T-helper 22 cell (primary cell): ENCODE data around the gene ESRP2.

Experiments used
- DNase-seq: peaks from one replicate; pipeline ENCODE4 v3.0.0-alpha.2; 2020; ENCODE audit warnings: low read depth

Gene ESRP2

DNA sequence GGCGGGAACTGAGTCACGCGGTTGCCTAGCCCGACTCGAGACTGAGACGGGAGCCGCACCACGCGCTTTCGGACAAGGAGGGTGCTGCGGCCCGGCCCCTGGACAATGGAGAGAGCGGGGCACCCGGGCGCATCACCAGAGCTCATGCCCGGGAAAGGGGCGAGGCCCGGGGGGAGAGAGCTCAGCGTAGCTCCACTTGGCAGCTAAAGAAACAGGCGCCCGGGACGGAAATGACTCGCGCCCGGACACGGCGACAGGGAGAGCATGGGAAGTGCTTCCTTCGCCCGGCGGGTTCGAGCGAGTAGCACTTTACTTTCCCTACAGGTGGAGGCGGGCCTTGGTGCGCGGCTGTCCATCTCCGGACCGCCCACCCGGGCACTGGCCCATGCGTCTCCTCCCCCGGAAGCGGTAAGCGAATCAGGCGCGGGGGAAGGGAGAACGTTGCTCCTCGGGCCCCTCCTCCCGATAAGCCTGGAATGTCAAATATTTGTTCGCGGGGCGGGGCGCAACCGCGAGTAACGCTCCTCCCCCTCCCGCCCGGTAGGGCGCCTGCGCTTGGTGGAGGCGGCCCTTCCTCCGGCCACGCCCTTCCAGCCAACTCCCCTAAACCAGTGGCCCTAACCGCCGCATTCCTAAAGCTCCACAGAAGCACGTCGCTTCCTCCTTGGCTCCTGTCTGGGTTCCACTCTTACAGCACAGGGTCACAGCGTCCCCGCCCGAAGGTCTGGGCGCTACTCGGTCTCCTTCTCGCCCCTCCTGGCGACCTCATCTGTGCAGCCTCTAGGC, 1.5 kb upstream of the ESRP2 start:
- DNase-seq: peak; percentile 82

DNA sequence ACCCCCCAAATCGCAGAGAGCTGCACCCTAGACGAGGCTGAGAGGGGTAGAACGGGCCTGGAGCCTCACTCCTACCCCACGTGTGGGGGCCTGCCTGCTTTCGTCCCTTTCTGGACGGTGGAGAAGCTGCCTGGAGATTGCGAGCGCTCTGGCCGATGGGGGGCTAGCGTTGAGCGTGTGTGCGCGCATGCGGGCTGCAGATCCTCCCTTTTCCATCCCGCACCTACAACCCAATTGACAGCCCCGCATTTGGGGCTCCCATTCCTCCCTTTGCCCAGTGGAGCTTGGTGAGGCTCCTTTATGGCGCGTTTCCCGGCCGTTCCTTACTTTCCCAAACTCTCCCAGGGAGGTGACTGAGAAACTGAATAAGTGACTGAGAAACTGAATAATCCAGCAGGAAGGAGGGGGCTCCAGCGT, 907 bp upstream of the ESRP2 start:
- DNase-seq: no peak

DNA sequence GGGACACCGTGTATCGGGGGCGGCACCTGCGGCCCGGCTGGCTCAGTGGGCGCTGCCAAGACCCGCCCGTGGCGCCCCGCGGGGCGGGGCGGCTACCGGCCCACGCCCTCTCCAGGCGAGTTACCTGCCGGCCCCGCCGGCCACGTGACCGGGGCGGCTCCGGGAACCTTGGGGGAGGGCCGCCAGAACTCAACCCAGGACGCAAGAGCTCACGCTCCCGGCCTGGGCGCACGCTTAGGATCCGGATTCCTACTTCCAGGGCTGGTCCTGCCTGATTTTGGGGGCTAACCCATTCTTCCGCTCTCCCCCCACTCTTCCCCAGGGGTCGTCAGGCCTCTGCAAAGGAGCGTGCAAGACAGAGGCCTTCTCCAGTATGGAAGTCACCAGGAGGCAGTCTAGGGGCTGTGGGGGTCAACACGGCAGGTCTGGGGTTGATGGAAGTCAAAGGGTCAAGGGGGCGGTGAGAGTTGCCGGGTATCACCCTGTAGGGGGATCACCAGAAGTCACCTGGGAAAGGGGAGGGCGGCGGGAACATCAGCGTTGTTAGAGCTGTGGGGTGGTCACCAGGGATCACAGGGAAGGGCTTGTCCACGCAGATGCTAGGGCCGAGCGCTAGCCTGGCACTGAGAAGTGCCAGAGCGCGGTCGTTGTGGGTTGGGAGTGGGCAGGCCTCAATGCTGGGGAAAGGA, 354 bp upstream of the ESRP2 start:
- DNase-seq: peak; percentile 51

DNA sequence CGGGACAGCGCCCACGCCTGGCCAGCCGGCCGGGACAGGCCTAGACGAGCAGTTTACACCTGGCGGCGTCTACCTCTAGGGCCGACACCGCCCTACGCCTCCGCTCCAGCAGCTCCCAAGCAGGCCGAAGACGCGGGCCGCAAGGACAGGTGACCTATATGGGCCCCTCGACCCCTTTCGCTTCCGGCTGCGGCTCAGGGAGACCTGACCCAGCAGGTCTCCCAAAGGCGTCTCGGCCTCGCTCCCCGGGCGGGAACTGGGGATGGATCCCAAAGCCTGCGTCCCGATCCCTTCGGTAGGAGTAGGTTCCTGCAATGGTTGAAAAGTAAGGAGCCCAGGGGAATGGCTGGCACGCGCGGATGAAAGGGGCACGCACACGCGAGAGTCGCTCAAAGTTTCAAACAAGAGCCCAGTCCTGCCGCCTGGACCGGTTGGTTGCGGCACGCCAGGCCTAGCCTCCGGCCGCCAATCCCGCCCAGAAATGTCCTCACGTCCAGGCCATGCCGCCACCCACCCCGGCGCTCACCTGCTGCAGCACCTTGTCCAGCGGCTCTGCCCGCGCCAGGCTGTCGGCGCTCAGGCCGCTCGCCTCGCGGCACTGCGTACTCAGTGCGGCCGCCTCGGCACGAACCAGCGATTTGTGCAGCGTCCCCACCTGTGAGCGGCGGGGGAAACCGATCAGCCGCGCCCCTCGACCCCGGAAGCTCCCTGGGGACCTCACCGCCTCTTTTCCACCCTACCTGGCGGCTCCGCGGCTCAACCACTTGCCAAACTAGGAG, 630 bp downstream of the ESRP2 start:
- DNase-seq: no peak

DNA sequence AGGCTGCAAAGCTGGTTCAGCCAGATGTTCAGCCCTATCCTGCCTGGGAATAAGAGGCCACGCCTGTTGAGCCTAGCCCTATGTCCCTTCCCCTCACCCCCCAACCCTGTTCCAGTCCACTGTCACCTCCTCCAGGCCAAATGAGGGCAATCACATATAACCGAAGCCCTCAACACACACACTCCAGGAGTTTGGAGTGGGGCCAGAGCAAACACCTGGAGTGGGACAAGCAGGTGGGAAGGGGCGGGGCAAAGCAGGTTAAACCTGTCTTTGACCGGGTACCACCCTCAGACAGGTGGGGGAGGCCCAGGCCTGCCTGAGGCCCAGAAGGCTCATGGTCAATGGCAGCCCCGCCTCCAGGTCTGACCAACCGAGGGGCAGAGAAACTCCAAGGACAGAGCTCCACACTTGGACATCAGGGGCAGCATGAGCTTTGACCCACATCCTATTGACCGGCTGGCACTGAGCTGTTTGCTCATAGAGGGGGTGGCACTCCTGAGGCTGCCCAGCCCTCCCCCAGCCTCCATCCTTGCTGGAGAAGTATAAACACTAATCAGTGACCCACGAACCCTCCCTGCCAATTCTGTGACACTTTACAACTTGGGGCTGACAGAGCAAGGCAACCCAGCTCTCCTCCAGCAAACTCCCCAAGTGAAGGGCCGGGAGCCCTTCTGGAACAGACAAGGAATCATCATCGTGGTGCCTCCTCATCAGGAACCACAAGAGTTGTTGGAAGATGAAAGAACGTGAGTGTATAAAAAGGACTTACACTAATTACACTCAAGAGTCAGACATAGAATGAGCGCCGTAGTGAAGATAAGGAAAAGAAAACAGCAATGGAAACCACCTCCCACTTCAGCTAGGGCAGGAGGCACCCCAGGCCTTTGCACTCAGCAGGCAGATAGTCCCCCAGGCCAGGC, 1.5 kb downstream of the ESRP2 start:
- no peak for DNase-seq

DNA sequence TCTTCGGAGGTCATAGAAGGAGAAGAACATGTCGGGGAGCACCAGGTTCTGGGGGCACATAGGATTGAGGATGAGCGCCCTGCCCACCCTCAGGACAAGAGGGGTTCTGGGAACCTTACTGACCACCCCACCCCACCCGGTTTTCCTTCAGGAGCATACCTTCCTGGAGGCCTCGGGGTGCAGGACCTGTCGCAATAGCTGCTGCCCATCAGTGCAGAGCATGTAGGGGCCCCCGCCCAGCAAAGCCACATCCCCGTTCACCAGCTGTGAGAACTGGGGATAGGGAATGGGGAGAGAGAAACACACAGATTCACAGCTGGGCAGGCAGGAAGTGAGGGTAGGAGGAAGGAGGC, 2.1 kb downstream of the ESRP2 start:
- DNase-seq: no peak

DNA sequence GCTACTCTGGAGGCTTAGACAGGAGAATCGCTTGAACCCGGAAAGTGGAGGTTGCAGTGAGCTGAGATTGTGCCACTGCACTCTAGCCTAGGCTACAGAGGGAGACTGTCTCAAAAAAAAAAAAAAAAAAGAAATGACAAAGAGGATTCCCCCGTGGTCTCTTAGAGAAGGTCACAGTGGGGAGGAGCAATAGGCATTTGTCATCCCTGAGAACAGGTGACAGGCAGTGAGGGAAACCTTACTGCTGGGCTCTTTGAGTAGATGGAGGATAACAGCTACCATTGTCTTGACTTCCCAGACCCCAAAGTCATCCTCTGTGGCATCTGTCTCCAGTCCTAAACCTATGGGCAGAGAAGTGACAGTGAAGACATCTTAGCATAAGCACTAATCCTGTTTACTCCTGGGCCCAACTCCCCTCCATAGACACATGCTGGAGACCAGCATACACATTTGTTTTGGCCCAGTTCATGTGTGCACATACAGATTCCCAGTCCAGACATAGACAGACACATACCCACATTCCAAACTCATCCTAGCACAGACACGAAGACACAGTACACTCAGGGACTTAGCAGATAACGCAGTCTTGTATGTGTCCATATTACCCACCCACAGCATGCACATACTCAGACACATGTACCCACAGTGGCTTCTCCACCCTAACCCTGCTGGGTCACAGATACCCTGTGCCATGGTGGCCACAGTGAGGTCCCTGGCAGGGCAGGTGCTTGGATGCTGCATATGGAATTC, 2.7 kb downstream of the ESRP2 start:
- DNase-seq: no peak

DNA sequence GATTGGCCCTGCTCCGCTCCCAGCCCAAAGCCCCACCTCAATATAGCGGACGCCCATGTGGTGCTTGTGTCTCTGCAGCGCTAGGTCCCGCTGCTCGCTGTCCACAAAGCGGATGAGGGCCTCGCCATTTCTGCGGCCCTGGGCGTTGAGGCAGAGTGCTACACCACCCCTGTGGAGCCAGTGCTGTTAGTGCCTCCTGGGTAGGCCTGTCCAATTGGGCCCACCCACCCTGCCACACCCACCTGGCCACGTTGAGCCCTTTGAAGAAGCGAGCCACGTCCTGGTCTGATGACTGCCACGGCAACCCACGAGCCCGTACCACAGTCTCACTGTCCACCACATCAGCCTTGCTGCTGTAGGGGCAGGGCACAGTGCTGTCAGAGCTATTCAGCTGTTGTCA, 3.6 kb downstream of the ESRP2 start:
- DNase-seq: no peak

DNA sequence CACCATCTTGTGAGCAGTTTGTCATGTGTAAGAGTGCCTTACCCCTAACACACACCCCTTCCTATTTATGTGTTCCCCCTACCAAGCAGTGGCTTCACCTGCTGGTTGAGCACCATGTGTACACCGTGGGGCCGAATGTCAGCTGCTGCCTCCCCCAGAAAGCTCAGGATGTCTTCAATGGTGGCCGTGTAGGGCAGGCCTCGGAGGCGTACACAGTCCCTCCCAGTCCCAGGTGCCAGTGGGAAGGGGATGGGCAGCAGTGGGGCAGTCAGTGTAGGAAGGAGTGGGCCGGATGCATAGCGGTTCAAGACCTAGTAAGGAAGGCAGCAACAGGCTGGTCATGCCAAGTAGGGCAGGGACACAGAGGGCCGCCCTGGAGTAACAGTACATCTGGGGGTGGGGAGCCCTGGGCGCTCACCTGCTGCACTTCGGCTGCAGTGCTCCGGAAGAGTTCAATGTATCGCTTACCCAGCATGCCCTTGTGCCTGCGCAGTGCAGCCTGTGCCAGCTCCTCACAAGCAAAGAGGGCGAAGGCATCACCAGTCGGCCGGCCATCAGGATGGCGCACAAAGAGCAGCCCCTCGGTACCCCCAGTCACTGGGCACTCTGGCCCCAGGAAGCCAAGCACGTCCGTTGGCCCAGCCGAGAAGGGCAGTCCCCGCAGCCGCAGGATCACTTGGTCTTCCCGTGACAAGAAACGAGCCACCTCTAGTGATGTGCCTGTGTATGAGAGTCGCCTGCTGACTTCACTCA, 4.4 kb downstream of the ESRP2 start:
- no peak for DNase-seq

DNA sequence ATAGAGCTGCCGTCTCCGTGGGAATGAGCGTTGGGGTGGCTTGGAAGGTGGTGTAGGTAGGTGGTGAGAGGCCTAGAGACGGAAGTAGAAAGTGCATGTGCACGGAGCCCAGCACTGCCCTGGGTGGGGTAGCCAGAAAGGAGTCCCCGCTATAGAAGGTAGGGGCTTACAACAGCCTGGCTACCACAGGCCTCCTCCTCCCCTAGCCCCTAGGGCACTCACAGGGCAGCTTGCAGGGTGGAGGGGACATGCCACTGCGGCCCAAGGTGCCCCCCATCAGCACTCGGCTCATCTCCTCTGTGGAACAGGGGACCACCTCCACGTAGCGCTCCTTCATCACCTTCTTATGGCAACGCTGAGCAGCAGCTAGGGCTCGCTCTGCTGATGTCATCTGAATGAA, 5.0 kb downstream of the ESRP2 start:
- no peak for DNase-seq

DNA sequence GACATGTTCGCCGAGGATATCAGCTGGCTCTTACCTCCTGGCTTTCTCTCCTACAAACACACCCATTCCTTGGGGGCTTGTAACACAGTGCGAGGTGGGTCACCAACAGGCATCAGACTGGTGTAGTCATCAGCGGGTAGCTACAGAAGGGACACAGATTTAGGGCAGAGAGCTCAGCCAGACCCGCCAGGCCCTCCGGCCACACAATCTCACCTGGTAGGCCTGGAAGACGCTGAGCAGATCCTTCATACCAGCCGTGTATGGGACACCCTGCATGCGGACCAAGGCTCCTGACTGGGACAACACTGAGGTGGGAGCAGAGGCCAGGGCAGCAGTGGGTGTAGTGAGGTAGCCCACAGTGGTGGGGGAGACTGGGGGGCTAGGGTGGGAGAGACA, 5.8 kb downstream of the ESRP2 start:
- no peak for DNase-seq

DNA sequence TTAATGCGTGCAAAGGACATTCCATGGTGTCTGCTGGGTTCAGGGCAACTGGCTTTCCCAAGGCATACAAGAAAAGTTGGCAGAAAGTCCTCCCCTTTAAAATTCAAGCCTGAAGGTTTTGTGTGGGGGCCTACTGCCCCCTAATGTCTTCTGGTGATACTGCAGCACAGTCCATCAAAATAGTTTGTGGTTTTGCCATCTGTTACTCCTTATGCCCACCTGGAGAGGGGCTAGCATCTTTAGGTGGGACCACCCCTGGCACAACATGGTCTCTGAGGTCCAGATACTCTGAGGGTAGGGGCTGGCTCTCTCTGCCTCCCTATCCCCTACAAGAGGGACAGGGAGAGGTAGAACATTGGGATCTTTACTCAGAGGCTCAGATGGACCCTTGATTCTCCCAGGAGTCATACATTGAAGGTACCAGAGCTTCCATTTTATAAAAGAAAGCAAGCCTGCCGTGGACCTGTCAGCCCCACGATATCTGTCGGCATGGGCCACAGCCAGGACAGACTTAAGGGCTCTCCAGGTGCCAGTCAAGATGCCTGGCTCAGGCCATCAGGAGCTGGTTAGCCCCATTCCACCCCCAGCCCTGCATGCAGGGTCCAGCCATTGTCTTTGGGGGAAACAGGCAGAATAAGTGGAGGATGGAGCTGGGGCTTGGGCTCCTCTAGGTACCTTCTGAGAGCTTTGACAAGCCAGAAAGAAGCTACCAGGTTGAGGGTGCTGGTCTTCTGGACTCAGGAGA, 6.3 kb downstream of the ESRP2 start:
- no peak for DNase-seq

DNA sequence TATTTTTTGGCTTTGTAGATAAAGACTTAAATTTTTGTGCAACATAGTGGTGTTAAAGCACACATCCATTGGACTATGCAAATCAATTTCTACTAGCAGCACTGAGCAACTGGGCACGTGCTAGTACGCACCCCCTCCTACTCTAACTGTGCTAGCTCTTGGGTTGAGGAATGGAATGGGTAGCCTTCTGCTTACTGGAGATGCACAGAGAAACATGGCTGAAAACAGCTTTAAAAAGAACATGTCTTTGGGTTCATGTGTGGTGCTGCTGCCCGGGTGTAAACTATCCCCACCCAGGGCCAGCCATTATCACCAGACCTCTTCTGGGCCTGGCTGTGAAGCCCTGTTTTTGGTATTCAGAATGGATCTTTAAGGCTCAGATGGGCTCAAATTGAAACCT, 7.3 kb downstream of the ESRP2 start:
- no peak for DNase-seq

DNA sequence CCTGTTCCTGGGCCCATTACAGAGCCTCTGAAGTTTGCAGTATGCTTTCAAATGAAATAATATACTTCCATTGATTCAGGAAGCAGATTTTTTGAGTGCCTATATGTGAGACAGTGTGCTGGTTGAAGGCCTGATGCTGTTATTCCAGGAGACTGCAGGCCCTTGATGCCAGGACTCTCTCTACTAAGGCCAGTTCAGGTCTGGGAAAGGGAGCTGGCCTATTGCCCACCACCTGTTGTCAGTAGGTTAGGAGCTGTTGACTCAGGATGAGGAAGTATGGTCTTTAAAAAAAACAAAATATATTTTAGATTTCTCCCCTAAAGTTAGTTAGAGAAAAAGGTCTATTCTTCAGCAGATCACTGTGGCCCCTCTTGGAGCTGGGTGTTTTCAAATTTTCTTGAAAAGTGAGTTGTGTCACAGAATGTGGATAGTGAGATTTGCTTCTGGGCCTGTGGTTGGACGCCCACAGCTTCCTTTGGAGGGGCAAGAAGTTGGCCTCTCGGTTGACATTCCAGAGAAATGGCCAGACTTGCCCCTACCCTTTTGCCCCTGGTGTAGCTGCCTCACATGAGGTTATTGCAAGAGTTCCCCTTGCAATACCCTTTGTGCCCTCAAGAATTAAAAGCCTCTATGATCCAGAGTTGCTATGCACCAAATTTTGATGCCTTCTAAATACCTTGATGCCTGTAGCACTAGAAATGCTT, 7.9 kb downstream of the ESRP2 start:
- DNase-seq: no peak

DNA sequence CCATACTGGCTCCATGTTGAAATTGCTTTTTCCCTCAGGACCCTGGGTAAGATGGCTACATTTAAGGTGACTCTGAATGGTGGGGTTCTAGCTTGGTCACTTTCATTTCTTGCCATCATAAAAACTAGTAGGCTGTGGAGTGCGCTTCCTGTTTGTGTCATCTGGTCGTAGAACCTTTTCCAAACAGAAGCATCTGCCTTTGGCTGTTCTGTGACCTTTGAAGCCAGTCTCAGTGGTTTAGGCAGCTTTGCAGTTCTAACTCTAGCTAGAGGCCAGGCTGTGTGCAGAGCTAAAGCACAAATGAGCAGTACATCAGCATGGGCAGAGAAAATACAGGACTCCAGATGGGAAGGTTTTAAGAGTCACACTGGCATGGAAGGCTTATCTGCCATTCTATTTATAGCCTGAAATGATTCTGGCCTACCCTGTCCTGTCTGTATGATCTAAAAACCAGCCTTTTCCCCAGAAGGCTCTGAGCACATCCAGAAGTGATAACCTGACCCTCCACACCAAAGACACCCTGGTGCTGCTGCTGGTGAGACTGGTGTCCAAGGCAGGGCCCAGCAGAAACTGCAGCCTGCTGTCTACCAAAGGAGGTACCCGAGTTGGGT, 8.6 kb downstream of the ESRP2 start:
- no peak for DNase-seq

DNA sequence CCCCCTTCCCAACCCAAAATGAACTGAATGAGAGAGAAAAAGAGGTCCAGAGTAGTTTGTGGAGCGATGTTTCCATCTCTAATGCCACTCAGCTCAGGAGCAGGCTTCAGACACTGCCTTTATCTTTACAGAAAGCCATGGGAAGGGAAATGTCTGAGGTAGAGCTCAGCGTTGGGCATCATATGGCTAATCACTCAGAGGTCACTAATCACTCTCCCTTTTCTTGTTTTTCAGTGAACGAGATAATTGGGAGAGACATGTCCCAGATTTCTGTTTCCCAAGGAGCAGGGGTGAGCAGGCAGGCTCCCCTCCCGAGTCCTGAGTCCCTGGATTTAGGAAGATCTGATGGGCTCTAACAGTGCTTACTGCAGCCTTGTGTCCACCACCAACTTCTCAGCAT, 9.8 kb downstream of the ESRP2 start:
- DNase-seq: no peak

DNA sequence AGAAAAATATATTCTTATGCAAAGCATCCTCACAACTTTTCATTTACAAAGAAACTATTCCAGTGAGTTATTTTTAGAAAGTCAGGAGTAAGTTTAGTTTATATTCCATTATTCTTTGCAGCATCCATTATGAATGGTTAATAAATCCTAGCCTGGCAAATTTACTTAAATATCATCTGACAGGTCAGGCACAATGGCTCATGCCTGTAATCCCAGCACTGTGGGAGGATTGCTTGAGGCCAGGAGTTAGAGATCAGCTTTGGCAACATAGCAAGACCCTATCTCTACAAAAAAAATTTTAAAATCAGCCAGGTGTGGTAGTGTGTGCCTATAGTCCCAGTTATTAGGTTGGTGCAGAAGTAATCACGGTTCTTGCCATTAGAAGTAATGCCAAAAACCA, 12.9 kb downstream of the ESRP2 start:
- DNase-seq: no peak

DNA sequence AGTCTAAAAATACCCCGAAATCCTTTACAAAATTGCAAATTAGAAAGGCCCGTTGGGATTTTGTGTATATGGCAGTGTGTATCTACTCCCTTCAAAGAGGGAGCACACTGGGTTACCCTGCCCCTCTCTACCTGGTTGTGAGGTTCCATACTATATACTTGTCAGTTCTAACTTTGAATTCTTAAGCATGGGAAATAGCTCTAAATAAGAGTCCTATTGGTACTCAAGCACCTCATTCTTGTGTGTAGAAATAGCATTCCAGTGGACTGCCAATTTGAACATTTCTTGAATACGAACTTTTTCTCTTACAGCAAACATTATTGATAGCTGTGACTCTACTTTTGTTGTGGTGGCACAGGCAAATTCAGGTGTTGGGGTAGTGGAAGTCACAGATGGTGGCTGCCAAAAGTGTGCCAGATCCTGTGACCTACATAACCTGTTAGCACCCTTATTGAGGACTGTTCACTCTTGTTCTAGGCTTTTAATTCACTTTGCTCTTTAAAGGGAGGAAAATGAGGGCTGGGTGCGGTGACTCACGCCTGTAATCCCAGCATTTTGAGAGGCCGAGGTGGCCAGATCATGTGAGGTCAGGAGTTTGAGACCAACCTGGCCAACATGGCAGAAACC, 16.1 kb downstream of the ESRP2 start:
- no peak for DNase-seq
